Heart left ventricle (tissue), 13 donors: ENCODE results near the gene RBMS3.

ENCODE experiments used
- CTCF ChIP-seq, 12 donors: fragments of 200-600 bp; sonication (generic) in 4 of 12; IDR thresholded peaks; one replicate each; pipeline versions ENCODE4 v1.5.0 to v1.8.0; 2018 to 2022; ENCODE audit warnings: antibody characterized with exemption in 12 of 12, mild to moderate bottlenecking in 5 of 12
- POLR2A ChIP-seq, 2 donors: fragments of 450-650 bp; IDR thresholded peaks; one replicate each; pipeline ENCODE4 v1.6.1; 2017; ENCODE audit warnings: antibody characterized with exemption in 2 of 2, mild to moderate bottlenecking in 2 of 2, moderate library complexity in 2 of 2
- donor health status: ischemic (EF 13 %, LVEDD 7.1; RV severe dilation, severe dysfunction).
- donor health status: DM: no; HTN: yes; CAD: no.
- donor health status: DM: no; HTN: no; CAD: no.
- donor health status: ischemic (EF 25% LVEDD 6.9; RV normal size, moderate dysfunction).
- donor health status: ischemic (EF 25% LVEDD 5.7; RV mildly dilated, moderate dysfunction).
- donor health status: ischemic (EF 35%, LVEDD 5.7; RV mildly dilated, moderate dysfunction).
- donor health status: nonischemic (EF 11% LVEDD 7.7; RV severe dilation, severe dysfunction).
- donor health status: DM: yes; HTN: yes; CAD: no.
- donor health status: PGD.
- donor health status: ischemic (EF 29% LVEDD 5.4; RV normal size, mild dysfunction).
- donor health status: nonischemic (EF 23%, LVEDD 6.1; RV moderate dilation, normal function).

GRCh38 chr3:29977360-29977759 is 696.5 kb downstream of the RBMS3 start:
- no peak for TF ChIP-seq CTCF (IDR thresholded peaks at IDR 0.05)
- no peak for TF ChIP-seq POLR2A (IDR thresholded peaks at IDR 0.05)
